IMR-90 (cell line): ENCODE data around the gene IQCB1. TPM values are rescaled to one million over a fixed set of nuclear protein-coding genes. Genes with fewer than 3 reads are reported as not detected.

Experiments
- ATAC-seq: fragments of 200-7000 bp; cut with Tn5 transposase; 2 replicates; pipeline ENCODE4 v1.9.1; 2020; ENCODE audit warnings: low read depth, mild to moderate bottlenecking, moderate library complexity
- BruUV-seq: library from RNA; stranded (reverse); fragments of 400-500 nt; replicated peaks from 2 replicates; lab custom pipeline; 2021; lab: Mats Ljungman, UMichigan
- CTCF ChIA-PET: fragments of 300-600 bp; formaldehyde crosslinking; extraction: SDS; loops from one replicate; lab custom pipeline; 2021; ENCODE audit warnings: antibody characterized with exemption; lab: Yijun Ruan, JAX
- POLR2A ChIA-PET: fragments of 300-600 bp; sonication (Branson Sonifier 250); formaldehyde crosslinking; loops from one replicate; lab custom pipeline; 2022; ENCODE audit warnings: antibody characterized with exemption; ENCODE audit not compliant: unreplicated experiment; lab: Charles Lee
- DNase-seq: peaks from one replicate; pipeline ENCODE4 v3.0.0; 2013
- H2AFZ ChIP-seq: replicated peaks from 2 replicates; pipeline ENCODE3; 2013; ENCODE audit warnings: low read length, mild to moderate bottlenecking; ENCODE audit not compliant: poor library complexity
- H2AK5ac ChIP-seq: 2 replicates; pipeline ENCODE4 v1.6.1; 2013; ENCODE audit warnings: low read depth, low read length, inconsistent platforms
- H2AK9ac ChIP-seq: replicated peaks from 2 replicates; pipeline ENCODE3; 2013; ENCODE audit warnings: mild to moderate bottlenecking, low read depth, low read length, moderate library complexity; ENCODE audit not compliant: poor library complexity
- H2BK120ac ChIP-seq: 2 replicates; pipeline ENCODE4 v1.6.1; 2013; ENCODE audit warnings: low read depth, low read length, inconsistent platforms
- H2BK15ac ChIP-seq: 3 replicates; pipeline ENCODE4 v1.6.1; 2013; ENCODE audit warnings: low read depth, low read length, inconsistent platforms
- H2BK20ac ChIP-seq: 2 replicates; pipeline ENCODE4 v1.6.1; 2013; ENCODE audit warnings: low read depth, mild to moderate bottlenecking, inconsistent platforms, low read length, moderate library complexity
- H2BK5ac ChIP-seq: 2 replicates; pipeline ENCODE4 v1.6.1; 2013; ENCODE audit warnings: mild to moderate bottlenecking, low read depth, low read length, inconsistent platforms; ENCODE audit not compliant: poor library complexity, severe bottlenecking
- H3K14ac ChIP-seq: replicated peaks from 2 replicates; pipeline ENCODE4 v1.6.1; 2013; ENCODE audit warnings: low read depth, low read length, inconsistent platforms
- H3K18ac ChIP-seq: 2 replicates; pipeline ENCODE4 v1.6.1; 2013; ENCODE audit warnings: low read depth, low read length, control low read depth
- H3K23ac ChIP-seq: 2 replicates; pipeline ENCODE4 v1.6.1; 2013; ENCODE audit warnings: low read depth, low read length, inconsistent platforms
- H3K27ac ChIP-seq: 2 replicates; pipeline ENCODE4 v1.5.1; 2013; ENCODE audit warnings: mild to moderate bottlenecking, control low read depth, low read length; ENCODE audit not compliant: insufficient read depth
- H3K27me3 ChIP-seq: 2 replicates; pipeline ENCODE4 v1.6.1; 2013; ENCODE audit warnings: low read length; ENCODE audit not compliant: control insufficient read depth, insufficient read depth
- H3K36me3 ChIP-seq: 2 replicates; pipeline ENCODE4 v1.6.1; 2013; ENCODE audit warnings: low read length, mixed read lengths; ENCODE audit not compliant: control insufficient read depth, insufficient read depth
- H3K4ac ChIP-seq: 2 replicates; pipeline ENCODE4 v1.6.1; 2013; ENCODE audit warnings: low read depth, low read length, inconsistent platforms
- H3K4me1 ChIP-seq: 2 replicates; pipeline ENCODE4 v1.6.1; 2013; ENCODE audit warnings: low read length, mixed read lengths; ENCODE audit not compliant: control insufficient read depth, insufficient read depth
- H3K4me2 ChIP-seq: 2 replicates; pipeline ENCODE4 v1.6.1; 2013; ENCODE audit warnings: low read depth, mild to moderate bottlenecking, control low read depth, low read length, moderate library complexity
- H3K4me3 ChIP-seq: 2 replicates; pipeline ENCODE4 v1.5.1; 2013; ENCODE audit warnings: low read depth, mild to moderate bottlenecking, control low read depth, low read length, moderate library complexity; ENCODE audit not compliant: insufficient read depth
- H3K56ac ChIP-seq: 2 replicates; pipeline ENCODE4 v1.6.1; 2013; ENCODE audit warnings: low read length, inconsistent platforms; ENCODE audit not compliant: insufficient read depth; ENCODE audit errors: extremely low read depth
- H3K79me1 ChIP-seq, 2 experiments: 2 replicates each; pipeline ENCODE4 v1.6.1; 2013; ENCODE audit warnings: low read length in 2 of 2, inconsistent platforms in 1 of 2, low read depth in 1 of 2
- H3K9ac ChIP-seq: 2 replicates; pipeline ENCODE4 v1.6.1; 2013; ENCODE audit warnings: low read depth, low read length, control low read depth
- H3K9me1 ChIP-seq: 2 replicates; pipeline ENCODE4 v1.6.1; 2013; ENCODE audit warnings: low read length, inconsistent platforms; ENCODE audit not compliant: insufficient read depth
- H3K9me3 ChIP-seq: 2 replicates; pipeline ENCODE4 v1.6.1; 2013; ENCODE audit warnings: low read length; ENCODE audit not compliant: control insufficient read depth, insufficient read depth
- H4K20me1 ChIP-seq: 2 replicates; pipeline ENCODE4 v1.6.1; 2013; ENCODE audit warnings: low read length, inconsistent platforms; ENCODE audit not compliant: insufficient read depth
- H4K5ac ChIP-seq: 2 replicates; pipeline ENCODE4 v1.6.1; 2013; ENCODE audit warnings: mild to moderate bottlenecking, low read depth, low read length, control low read depth
- H4K8ac ChIP-seq, 2 experiments: 2 replicates each; pipeline ENCODE4 v1.6.1; 2013; ENCODE audit warnings: low read depth in 2 of 2, low read length in 2 of 2, control low read depth in 1 of 2, inconsistent platforms in 1 of 2
- H4K91ac ChIP-seq: 2 replicates; pipeline ENCODE4 v1.6.1; 2013; ENCODE audit warnings: low read depth, low read length, inconsistent platforms; ENCODE audit not compliant: insufficient read depth
- CHD1 ChIP-seq: IDR thresholded peaks from 2 replicates; pipeline ENCODE4 v1.6.1; 2012; ENCODE audit warnings: low read depth, low read length, improper control_type of control experiment
- FOS ChIP-seq: fragments of 150-350 bp; IDR thresholded peaks from 2 replicates; pipeline ENCODE4 v1.6.1; 2016; ENCODE audit warnings: low read depth, low read length
- RFX5 ChIP-seq: IDR thresholded peaks from 2 replicates; pipeline ENCODE4 v1.8.0; 2012; ENCODE audit warnings: low read depth, mild to moderate bottlenecking, low read length, moderate library complexity
- USF2 ChIP-seq: fragments of 150-350 bp; IDR thresholded peaks from 2 replicates; pipeline ENCODE4 v1.6.1; 2017; ENCODE audit warnings: mild to moderate bottlenecking, antibody characterized with exemption, low read length, low read depth
- WGBS, 2 experiments: methylation state at CpG; one replicate each; pipeline versions ENCODE4 v1.1.5 to v1.1.7; 2013; ENCODE audit warnings: missing lambda C conversion rate in 2 of 2; ENCODE audit not compliant: insufficient read length in 1 of 2; ENCODE audit errors: extremely low coverage in 2 of 2; 5-methylcytosine and 5-hydroxymethylcytosine counted together
- dilution Hi-C: fragments of 300-500 bp; cut with HindIII; formaldehyde crosslinking; loops from one replicate; pipeline ENCODE4 v1.14.3; 2018; ENCODE audit warnings: low sequenced_read_pairs; ENCODE audit not compliant: unreplicated experiment
- in situ Hi-C: fragments of 300-500 bp; cut with MboI; formaldehyde crosslinking; loops from 3 replicates; pipeline ENCODE4 v1.14.3; 2019; ENCODE audit warnings: low sequenced_read_pairs, inconsistent platforms, mixed read lengths
- intact Hi-C: fragments of 100-400 bp; cut with micrococcal nuclease; formaldehyde crosslinking; loops from 2 replicates; pipeline ENCODE4 v1.10.0; 2022
- polyA plus RNA-seq, 3 experiments: library from polyadenylated mRNA; depleted of rRNA; stranded (reverse); fragments of >200 nt; gene quantifications; 2 replicates each; pipeline ENCODE4 v1.2.3, GENCODE V29; 2012; ENCODE audit warnings: low replicate concordance in 1 of 3
- total RNA-seq: library from RNA; depleted of rRNA; stranded (reverse); fragments of >200 nt; gene quantifications from 2 replicates; pipeline ENCODE4 v1.2.3, GENCODE V29; 2012

The IQCB1 gene
- total and polyA plus RNA-seq, 2 of the 4 experiments (the other 2 are of a cell fraction) = 13.5 to 18.3 TPM

- intact Hi-C loops = no loop called here
- peaks cover 3% of the 10 kb centered on the region for H3K27me3 ChIP-seq
- no peak overlapping the region for H3K4ac ChIP-seq
- no peak overlapping the region for H2AFZ ChIP-seq
- H3K18ac ChIP-seq = no peak overlapping the region
- H2AK5ac ChIP-seq = no peak overlapping the region
- no CpG with 5 or more reads among the region's 1 CpG for WGBS, 2 experiments
- TF ChIP-seq CHD1 (no peak), RFX5 (no peak), FOS (no peak), USF2 (no peak)
- no peaks in the 10 kb centered on the region for H4K20me1 ChIP-seq
- H2AK9ac ChIP-seq = no peak overlapping the region
- H4K91ac ChIP-seq = no peak overlapping the region
- no peak overlapping the region for H3K14ac ChIP-seq
- peak; percentile 63 for ATAC-seq
- H3K4me3 ChIP-seq = no peak overlapping the region
- H3K4me2 ChIP-seq = no peak overlapping the region
- no peaks in the 10 kb centered on the region for H3K36me3 ChIP-seq
- no peak overlapping the region for H2BK5ac ChIP-seq
- H4K8ac ChIP-seq = no peak overlapping the region
- no TSS peak for BruUV-seq
- no peak overlapping the region for H4K5ac ChIP-seq
- H3K79me1 ChIP-seq = no peaks in the 10 kb centered on the region
- no peak overlapping the region for H3K23ac ChIP-seq
- no peak overlapping the region for H2BK15ac ChIP-seq
- POLR2A ChIA-PET = no interaction called here
- no peaks in the 10 kb centered on the region for H3K4me1 ChIP-seq
- in situ Hi-C loops = no loop called here
- CTCF ChIA-PET = no interaction called here
- H3K27ac ChIP-seq = no peak overlapping the region
- dilution Hi-C loops = no loop called here
- H3K9me3 ChIP-seq = no peaks in the 10 kb centered on the region
- H3K9ac ChIP-seq = no peak overlapping the region
- no peak overlapping the region for H2BK20ac ChIP-seq
- H3K9me1 ChIP-seq = no peaks in the 10 kb centered on the region
- H2BK120ac ChIP-seq = no peak overlapping the region
- H3K56ac ChIP-seq = no peak overlapping the region
- peak; percentile 38 for DNase-seq
These were observed 76.0 kb downstream of the IQCB1 start for GRCh38 chr3:121758727-121759450.
